ENCODE measurements around the gene ROR1.

ROR1 gene

DNA sequence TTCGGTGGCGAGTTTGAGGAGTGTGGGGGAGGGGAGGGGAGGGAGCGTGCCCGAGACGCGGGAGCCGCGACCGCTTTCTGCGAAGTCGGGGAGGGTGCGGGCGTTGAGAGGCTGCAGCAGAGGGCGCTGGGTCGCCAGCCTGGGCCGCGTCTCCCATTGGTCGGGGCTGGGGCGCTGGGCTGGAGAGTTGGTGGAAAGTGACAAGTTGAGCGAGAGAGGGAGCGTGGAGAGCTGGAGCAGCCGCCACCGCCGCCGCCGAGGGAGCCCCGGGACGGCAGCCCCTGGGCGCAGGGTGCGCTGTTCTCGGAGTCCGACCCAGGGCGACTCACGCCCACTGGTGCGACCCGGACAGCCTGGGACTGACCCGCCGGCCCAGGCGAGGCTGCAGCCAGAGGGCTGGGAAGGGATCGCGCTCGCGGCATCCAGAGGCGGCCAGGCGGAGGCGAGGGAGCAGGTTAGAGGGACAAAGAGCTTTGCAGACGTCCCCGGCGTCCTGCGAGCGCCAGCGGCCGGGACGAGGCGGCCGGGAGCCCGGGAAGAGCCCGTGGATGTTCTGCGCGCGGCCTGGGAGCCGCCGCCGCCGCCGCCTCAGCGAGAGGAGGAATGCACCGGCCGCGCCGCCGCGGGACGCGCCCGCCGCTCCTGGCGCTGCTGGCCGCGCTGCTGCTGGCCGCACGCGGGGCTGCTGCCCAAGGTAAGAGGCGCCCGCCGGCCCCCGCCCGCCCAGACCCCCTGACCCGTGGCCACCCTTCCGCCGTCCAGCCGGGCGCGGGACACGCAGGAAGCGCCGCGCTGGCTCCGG, at the start of gene ROR1:
ROR1 (plus strand) TSS at position 203 of the 802 bp plus-strand sequence.
- DNase-seq (ENCODE audit: low spot score), result peak; percentile 95

DNA sequence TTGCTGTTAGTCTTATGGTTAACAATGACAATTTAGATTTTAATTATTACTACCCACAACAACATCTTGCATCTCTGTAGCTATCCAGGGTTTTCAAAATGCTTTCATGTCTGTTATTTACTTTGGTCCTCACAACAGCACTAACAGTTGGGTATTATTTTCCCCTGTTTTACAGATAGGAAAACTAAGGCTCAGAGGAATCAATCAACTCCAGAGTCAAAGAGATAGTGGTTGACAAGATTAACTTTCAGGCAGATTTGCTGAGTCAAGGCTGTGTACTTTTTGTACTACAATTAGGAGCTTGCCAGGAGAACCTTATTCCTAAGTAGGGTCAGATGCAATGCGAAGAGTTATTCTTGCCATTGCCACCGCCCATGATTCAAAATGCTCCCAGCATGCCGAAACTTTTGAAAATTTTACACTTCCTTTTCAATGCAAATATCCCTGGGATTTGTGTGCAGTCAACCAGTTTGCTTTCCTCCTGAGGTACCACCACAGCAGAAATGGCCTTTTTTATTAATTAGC, 49.4 kb upstream of the ROR1 start:
- no peak for DNase-seq (ENCODE audit: low spot score)

DNA sequence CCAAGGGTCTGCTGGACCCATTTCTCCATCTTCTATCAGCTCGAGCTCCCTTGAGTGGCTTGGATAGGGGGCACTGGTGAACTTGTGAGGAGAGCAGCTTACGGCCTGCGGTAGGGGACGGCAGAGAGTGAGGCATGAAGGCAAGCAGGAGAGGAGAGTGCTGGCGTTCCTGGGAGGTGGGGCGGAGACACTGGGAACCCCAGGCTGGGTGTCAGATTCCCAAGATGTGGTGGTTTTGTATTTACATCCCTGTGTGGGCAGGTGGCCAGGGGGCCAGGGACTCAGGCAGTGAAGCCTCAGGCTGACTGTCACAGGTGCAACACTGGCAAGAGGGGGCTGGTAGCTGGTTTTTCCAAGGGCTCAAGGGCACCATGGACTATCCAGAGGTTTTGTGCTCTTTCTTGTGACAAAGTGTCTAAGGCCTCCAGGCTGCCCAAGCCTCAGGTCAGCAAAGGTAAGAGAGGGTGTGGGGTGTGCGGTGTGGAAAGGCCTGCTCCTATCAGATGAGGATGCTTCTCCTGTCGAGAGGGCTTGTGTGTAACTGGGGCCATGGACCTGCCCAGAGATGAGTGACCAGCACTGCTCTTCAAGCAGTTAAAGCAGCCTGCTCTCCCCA, 45.1 kb upstream of the ROR1 start:
- DNase-seq (ENCODE audit: low spot score), result no peak

DNA sequence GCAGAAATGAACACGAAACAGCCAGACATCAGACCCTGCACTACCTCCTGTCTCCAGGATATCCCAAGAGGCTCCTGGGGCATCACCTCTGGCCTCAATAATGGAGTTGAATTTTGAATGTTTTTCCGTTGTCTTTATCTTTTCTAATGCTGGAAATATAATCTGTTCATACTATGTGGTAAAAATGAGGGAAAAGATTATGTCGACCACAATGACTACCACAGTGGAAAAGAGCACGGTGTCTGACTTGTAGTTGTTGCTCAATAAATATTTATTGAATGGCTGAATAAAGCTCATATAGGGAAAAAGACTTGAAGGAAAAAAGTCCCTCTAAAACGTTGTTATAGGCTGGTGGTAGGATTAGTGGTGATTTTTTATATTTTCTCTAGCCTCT, 44.6 kb upstream of the ROR1 start:
- DNase-seq (ENCODE audit: low spot score), result no peak

DNA sequence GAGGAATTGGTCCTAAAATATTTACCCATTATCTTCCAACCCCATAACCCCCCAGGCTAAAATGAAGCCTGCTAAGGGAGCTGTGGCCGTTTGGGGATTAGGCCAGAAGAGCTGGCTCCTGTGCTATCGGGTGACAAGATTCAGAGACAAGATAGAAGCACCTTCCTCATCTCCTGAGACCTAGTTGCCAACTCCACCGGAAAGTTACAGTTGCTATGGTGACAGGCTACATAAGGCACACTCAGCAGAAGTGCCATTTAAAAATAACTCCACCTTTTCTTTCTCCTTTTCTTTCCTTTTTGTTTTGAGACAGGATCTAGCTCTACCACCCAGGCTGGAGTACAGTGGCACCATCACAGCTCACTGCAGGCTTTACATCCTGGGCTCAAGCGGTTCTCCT, 43.6 kb upstream of the ROR1 start:
- DNase-seq (ENCODE audit: low spot score), result no peak

DNA sequence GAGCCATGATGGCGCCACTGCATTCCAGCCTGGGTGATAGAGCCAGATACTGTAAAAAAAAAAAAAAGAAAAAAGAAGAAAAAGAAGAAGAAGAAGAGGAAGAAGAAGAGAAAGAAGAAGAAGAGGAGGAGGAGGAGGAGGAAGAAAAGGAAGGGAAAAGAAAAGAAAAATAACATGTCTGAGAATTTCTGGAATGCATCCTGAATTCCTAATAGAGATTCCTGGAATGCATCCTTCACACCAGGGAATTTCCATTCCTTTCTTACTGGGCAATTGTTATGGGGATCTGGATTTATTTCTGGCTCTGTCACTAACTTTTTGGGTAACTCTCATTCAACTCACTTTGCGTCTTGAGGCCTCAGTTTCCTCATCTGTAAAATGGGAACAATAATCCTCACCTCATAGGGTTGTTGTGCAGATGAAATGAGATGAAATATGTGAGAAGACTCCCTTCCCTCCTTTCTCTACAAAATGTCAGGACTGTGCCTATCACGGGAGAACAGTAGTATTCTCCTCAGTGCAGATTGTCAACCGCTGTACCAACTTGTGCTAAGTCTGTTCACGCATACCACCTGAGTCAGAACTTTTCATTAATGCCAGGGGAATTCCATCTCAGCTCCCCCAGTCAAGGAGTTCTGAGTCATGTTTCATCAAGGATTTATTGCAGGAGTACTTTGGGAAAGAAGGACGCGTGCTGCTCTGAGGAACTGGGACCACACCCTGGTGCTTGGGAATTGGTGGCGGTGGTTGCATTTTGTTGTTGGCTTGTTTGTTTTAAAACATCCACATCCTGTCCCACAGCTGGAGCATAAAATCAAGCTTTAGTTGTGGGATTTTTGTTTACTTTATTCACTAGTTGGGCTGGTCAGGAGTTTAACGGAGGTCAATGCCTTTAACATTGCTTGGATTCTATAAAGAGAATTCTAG, 42.4 kb upstream of the ROR1 start:
- no peak for DNase-seq (ENCODE audit: low spot score)

DNA sequence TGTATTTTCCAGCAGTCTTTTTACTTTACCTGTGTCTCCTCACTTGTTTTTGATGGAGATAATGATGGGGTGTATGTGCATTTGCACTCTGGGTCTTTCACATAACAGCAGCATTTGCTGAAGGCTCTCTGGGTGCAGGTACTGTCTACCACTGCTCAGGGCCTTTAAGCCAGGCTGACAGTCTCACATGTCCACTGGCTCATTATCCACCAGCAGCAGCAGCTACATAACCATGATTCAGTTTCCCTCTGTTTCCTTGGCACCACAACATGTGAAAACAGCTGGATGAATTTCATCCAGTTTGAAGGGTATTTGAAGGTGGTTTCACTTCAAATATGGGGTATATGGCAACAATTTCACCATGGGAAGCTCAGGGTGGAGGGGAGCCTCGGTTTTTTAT, 41.2 kb upstream of the ROR1 start:
- DNase-seq (ENCODE audit: low spot score), result no peak

DNA sequence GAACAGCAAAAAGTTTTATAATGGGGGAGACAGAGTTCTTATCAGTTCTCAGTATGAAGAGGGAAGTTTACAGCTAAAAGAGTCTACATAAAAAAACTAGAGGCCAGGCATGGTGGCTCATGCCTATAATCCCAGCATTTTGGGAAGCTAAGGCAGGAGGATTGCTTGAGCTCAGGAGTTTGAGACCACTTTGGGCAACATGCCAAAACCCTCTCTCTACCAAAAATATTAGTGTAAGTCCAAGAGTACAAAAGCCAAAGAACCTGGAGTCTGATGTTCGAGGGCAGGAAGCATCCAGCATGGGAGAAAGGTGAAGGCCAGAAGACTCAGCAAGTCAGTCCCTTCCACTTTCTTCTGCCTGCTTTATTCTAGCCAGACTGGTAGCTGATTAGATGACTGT, 35.0 kb upstream of the ROR1 start:
- no peak for DNase-seq (ENCODE audit: low spot score)

DNA sequence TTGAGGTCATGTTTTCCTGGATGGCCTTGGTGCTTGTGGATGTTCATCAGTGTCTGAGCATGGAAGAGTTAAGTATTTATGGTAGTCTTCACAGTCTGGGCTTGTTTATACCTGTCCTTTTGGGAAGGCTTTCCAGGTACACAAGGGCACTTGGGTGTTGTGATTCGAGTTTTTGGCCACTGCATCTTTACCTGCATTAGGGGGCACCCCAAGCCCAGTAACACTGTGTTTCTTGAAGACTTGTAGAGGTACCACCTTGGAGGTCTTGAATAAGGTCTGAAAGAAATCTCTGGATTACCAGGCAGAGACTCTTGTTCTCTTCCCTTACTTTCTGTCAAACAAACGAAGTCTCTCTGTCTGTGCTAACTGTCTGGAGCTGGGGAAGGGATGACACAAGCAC, 34.4 kb upstream of the ROR1 start:
- DNase-seq (ENCODE audit: low spot score), result no peak

DNA sequence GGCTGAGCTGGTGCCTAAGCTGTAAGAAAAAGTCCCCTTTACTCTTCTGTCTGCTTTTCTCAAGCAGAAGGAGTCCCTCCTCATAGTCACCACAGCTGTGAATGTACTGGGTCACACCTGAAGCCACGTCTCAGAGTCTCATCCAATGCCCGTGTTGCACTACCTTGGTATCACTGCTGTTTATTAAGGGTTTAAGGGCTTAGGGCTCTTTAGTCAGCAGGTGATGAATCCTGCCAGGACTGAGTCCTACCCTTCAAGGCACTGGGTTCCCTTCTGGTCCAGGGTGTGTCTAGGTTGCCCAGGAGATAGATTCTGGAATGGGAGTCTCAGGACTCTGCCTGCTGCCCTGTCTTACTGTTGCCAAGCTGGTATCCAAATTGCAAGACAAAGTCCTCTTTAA, 33.4 kb upstream of the ROR1 start:
- DNase-seq (ENCODE audit: low spot score), result no peak

DNA sequence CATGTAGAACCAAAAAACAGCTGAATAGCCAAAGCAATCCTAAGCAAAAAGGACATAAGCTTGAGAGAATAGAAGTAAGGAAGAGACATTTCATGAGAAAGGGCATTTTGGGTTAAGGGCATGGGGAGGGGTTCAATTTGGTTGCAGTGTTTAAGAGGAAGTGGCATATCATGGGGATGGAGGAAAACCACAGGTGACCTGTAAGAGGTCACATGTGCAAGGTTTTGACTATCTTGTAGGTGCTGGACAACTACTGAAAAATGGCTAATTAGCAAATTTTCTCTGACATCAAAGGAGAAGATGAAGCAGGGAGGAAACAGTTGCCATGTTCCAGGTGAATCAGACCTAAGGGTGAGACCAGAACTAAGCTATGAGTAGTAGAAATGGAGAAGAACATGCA, 31.3 kb upstream of the ROR1 start:
- no peak for DNase-seq (ENCODE audit: low spot score)

DNA sequence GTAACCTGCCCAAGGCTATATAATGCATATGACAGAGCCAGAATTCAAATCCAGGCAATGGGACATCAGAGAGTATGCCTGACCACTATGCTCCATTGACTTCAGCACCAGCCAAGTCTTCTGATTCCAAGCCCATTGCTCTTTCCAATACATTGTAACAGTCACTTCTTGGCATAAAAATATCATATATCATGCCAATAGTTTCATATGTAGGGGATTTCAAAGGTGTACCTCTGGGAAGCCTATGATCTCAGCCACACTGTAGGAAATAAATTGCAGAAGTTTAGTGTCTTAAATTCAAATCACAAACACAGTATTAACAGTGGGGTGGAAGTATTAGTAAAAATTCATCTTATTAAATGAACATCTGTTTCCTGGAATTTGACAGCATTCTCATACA, 30.0 kb upstream of the ROR1 start:
- DNase-seq (ENCODE audit: low spot score), result no peak

DNA sequence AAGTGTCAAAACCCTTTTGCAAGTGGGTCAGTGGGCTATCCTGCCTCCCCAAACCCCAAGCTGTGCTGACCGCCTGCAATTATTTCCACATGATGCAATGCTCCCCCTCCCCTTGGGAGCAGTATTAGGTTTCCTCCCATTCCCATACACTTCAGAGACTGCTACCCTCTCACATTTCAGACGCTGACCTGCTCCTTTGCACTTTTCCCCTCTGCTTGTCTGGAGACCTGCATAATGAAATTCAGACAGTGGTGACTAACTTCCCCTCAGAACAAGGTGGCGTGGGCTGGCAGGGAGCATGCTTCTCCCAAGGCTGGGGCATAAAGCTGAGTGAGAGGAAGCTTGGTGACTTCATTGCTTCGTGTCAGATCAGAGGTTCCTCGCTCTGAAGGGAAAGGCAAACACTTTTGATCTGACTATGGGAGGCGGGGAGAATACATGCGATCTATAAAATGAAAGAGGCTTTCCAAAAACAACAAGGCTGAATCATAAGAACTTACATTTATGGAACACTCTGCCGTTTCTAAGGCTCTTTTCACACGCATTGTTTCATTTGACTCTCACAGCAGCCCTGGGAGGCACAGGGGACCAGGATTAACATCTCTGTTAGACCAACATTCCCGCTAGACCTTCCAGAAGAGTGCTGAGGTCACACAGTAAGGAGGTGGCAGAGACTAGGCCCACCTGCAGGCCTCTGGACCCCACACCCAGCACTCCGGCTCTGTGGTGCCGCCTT, 27.5 kb upstream of the ROR1 start:
- DNase-seq (ENCODE audit: low spot score), result no peak

DNA sequence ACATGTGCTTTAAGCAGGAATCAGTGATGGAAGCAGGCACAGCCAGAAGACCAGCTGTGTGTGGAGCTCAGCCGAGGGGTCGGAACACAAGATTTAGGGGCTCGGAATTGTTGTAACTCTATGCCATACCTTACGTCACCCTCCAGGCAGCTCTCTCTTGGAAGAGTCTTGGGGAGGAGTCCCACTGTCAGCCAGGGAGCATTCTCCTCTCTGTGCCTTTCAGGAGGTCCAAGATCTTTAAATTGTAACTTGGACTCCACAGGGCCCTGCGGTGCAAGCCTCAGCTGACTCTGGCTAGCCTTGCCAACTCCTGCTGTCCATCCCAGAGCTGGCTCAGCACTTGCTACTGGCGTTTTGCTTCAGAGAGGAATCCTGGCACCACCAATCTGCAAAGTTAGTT, 26.4 kb upstream of the ROR1 start:
- DNase-seq (ENCODE audit: low spot score), result no peak

DNA sequence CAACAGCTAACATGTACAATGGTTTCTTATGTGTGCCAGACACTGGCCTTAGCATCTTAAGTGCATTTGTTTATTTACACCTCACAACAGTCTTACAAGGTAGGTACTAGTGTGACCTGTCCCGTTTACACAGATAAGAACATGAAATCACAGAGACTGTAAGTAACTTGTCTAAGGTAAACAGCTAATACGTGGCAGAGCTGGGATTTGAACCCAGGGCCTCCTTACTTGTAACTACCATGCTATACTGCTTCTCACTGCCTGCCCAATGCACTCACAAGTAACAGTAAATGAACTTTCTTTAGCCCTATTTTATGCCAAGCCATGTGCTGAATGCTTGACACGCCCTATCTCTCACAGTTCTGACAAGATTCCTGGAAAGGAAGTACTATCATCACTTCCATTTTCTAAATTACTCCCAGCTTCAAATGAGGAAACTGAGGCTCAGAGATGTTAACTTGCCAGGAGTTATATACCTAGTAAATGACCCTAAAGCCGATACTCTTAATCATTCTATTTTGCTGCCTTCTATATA, 25.7 kb upstream of the ROR1 start:
- no peak for DNase-seq (ENCODE audit: low spot score)

DNA sequence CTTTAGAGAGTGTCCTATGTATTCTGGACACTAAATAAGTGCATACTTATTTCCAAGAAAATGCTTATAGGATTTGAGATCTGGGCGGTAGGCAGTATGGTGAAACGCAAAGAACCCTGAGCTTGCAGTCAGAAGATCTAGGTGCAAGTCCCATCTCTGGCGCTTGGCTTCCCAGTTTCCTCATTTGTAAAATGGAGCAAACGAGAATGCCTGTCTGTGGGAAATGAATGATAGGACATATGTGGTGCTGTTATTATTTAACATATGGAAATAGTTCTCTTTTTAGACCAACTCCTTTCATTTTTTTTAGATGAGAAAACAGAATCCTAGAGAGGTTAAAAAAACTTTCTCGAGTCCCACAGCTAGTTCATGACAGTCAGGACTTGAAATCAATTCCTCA, 25.2 kb upstream of the ROR1 start:
- DNase-seq (ENCODE audit: low spot score), result no peak

DNA sequence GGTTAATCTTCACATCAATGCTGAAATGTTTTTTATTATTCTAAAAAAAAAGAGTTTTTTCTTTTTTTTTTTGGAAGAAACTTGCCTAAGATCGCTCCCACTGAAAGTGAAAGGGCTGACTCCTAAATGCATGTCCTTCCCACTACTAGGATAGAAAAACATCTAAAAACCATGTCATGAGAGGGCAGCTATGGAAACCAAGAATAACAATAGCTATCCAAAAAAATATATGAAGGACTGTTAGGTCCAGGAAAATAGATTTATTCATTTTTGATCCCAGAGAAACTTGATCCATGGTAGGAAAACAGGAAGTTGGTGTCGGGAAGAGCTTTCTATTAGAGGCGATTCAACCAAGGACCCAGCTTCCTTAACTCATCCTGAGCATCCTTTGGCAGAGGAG, 23.1 kb upstream of the ROR1 start:
- DNase-seq (ENCODE audit: low spot score), result no peak

DNA sequence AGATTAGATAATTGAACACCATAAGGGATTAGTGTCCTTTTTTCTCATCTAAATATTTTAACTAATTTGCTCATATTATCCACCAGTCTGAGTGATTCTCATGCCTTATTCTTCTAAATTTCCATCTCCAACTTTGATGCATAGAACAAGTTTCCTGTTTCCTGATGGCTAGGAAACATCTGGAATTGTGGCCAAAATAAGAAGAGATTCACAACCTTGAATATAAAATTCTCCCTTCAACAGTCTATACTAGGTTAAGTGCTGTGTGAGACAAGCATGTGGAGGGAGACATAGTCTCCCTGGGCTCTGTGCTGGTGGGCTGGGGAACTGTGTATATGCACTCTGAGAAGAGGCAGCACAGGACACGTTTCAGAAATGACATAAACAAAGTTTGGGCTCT, 21.6 kb upstream of the ROR1 start:
- DNase-seq (ENCODE audit: low spot score), result no peak

DNA sequence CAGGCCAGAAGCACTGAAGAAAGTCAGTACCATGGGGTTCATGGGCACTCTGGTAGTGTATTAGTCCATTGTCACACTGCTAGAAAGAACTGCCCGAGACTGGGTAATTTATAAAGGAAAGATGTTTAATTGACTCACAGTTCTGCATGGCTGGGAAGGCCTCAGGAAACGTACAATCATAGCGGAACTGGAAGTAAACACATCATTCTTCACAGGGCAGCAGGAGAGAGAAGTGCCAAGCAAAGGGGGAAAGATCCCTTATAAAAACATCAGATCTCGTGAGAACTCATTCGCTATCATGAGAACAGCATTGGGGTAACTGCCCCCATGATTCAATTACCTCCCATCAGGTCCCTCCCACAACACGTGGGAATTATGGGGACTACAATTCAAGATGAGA, 20.2 kb upstream of the ROR1 start:
- no peak for DNase-seq (ENCODE audit: low spot score)

DNA sequence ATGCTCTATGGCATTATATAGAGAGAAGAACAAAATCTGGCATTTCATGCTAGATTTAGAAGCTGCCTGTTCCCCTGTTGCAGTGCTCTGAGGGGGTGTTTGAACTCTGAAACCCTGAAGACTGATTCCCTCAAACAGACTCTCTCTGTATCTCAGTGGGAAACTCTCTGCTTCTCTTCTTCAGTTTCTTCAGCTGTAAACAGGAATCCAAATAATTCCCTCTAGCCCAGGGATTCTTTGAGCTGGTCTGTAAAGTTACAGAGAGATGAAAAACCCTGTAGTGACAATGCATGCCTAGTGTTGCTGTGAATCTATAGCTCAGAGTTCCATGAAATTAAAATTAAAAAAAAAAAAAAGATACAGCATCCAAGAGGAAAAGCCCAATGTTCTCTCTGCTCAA, 17.0 kb upstream of the ROR1 start:
- DNase-seq (ENCODE audit: low spot score), result no peak

DNA sequence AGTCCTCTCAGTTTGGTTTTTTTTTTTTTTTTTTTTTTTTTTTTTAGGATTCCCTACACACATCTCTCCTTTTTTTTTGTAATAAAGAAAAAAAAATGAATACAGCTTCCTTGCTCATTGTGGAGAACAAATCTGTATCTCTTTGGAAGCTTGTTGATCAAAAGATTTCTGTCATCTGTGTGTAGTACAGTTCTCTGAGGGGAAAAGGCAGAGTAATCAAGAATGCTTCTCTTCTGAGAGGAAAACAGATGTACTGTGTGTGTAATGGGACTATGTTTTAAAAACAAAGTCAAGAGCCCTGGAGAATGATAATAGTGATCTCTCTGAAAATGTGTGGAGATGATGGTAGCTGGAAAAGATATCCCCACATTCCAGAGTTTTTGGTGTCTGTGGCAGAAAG, 16.5 kb upstream of the ROR1 start:
- no peak for DNase-seq (ENCODE audit: low spot score)

DNA sequence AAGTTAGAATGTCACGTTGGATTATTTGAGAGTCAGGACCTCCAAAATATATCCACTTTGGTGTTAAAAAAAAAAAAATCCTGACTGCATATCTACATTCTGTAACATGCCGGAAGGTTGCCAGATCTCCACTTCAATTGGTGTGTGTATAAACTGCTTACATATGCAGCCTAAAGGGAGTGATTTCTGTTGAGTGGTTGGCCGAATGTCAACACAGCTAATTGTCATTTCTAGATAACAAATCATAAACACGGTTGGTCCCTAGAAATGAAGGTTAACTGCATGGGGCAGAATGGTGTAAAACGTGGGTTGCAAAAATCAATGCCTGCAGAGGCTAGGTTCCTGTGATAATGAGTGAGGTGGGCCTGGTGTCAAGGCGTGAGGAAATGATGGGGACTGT, 15.0 kb upstream of the ROR1 start:
- no peak for DNase-seq (ENCODE audit: low spot score)
